Retina (tissue), 1 donor: ENCODE measurements around the gene ZNF227.
"Not testable (repeated sequence)": the region's sequence is repeated elsewhere in the genome, so short reads cannot be mapped to it uniquely, and the experiment has no call there.

Experiments used
- DNase-seq: peaks from one replicate; pipeline ENCODE4 v3.0.0-alpha.2; 2016

ZNF227 gene

DNA sequence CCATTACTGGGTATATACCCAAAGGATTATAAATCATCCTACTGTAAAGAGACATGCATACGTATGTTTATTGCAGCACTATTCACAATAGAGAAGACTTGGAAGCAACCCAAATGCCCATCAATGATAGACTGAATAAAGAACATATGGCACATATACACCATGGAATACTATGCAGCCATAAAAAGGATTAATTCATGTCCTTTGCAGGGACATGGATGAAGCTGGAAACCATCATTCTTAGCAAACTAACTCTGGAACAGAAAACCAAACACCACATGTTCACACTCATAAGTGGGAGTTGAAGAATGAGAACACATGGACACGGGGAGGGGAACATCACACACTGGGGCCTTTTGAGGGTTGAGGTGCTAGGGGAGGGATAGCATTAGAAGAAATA lies 41.1 kb downstream of the ZNF227 start:
- not testable (repeated sequence) for DNase-seq

DNA sequence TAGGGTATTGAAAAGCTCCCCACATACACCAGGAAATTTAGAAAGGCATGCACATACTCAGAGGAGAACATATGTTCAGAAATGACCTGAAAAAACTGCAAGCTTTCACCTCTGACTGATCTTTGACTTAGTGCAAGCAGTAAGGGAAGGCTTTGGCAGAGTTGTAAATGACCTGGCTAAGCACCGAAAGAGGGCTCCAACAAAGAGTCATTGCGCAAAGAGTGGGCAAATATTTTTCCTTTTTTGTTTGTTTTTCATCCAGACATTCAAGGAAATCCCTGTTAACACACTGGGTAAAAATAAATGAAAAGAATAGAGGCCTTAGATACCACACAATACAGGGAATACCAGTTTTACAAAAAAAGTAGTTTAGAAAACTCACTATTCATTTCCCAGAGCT lies 42.2 kb downstream of the ZNF227 start:
- DNase-seq, result no peak

DNA sequence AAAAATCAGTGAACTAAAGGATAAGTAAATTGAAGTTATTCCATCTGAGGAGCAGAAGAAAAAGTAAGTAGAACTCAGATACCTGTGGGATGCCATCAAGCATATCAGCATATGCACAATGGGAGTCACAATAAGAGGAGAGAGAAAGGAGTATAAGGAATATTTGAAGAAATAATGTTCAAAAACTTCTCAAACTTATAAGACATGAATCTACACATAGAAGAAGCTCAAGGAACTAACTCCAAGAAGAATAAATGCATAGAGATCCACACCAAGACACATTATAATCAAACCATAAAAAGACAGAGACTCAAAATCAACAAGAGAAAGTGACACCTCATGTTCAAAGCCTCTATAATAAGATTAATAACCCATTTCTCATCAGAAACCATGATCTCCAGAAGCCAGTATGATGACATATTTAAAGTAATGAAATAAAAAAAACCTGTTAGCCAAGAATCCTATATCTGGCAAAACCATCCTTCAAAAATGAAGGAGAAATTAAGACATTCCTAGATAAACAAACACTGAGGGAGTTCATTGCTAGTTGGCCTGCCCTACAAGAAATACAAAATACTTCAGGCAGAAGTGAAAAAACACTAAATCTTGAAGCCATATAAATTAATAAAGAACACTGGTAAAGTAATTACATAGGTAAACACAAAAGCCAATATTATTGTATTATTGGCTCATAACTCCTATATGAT lies 43.5 kb downstream of the ZNF227 start:
- DNase-seq, result no peak

DNA sequence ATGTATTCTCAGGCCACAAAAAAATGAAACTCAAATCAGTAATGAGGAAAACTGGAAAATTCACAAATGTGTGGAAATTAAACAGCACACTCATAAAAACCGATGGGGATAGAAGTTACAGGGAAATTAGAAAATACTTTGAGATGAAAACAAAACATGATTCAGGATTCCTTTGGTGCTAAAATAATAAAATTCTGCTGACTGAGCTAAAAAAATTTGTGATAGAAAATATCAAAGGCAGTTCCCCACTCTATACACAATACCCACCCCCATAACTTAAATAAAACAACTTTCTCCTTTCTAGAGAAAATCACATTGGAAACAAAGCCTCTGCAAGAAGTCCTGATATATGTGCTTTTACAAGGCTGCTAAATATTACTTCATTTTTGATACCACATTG lies 45.8 kb downstream of the ZNF227 start:
- no peak for DNase-seq

DNA sequence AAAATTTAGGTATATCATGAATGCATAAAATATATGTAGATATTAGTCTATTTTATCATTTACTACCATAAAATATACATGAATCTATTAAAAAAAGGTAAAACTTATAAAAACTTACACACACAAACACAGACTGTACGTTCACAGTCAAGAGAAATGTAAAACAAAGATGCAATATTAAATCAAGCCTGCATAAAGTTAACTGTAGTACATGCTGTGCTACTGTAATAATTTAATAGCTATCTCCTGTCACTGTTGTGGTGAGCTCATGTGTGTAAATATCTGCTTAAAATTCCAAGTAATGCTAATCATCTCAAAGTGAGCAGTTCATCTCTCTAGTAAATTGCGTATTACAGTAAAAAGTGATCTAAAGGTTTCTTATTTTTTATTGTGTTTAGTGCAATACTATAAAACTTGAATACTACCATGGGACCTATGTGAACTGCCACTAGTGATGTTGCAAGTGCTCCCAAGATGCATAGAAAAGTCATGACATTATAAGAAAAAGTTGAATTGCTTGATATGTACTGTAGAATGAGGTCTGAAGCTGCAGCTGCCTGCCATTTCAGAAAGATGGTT lies 46.6 kb downstream of the ZNF227 start:
- no peak for DNase-seq

DNA sequence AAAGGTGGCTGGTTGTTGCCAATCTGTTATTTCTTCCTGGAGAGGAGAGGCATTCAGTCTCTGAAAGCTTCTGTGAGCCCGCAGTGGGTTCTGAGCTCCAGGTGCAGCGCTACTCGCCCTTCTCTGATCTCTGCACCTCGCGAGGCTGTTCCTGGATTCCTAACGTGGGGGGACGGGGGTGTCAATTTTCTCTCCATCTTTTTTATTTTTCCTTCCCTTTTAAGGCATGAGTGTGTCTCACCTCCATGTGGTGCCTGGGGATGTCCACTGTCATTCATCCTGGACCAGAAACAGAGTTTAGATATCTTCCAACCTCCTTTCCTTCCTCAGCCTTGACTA lies 48.0 kb downstream of the ZNF227 start:
- no peak for DNase-seq

DNA sequence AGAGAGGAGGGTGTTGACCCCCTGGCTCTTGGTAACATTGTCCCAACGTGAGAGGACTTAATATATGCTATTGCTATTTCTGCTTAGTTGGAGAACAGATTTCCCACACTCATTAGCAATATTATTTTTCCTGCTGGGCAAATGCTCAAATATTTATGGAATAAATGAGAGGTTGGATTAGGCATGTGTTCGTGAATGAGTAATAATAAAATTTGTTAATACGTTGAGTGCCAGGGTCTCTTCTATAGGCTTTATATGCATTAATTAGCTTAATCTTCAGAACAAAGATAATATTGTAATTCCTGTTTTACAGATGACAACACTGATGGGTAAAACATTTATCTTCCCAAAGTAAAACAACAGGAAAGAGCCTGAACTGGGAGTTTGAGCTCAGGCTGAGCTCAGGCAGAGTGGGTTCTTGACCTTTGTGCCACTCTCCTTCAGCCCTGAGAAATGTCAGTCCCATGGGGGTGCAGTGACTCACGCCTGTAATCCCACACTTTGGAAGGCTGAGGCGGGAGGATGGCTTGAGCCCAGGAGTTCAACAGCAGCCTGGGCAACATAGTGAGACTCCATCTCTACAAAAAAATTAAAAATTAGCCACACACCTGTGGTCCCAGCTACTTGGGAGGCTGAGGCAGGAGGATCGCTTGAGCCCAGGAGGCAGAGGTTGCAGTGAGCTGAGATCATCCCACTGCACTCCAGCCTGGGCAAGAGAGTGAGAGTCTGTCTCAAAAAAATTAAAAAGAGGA lies 48.5 kb downstream of the ZNF227 start:
- DNase-seq, result no peak

GRCh38 chr19:44277331-44277730 lies 65.0 kb downstream of the ZNF227 start:
- DNase-seq, result no peak

DNA sequence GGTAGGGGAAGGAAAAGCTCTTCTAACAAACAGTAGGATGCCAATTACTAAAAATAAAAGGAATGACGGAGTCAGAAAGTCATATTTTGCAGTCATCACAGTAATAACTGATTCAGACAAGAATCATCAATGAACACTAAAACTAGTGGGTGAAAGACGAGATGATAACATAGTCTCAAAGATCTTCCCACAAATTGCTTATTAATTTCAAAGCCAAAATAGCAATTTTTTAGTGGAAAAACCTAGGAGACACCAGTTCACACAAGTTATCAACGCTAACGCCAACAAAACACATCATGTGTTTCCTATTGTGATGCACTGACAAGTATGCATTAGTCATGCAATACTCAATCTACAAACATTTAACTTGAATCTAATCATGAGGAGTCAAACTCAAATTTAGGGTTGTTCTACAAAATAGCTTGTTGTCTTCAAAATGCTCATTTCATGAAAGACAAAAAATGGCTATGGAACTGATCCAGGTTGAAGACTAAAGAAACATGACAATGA lies 65.9 kb downstream of the ZNF227 start:
- no peak for DNase-seq

- DNase-seq, result no peak
These were observed 68.6 kb downstream of the ZNF227 start for GRCh38 chr19:44280916-44281315.

DNA sequence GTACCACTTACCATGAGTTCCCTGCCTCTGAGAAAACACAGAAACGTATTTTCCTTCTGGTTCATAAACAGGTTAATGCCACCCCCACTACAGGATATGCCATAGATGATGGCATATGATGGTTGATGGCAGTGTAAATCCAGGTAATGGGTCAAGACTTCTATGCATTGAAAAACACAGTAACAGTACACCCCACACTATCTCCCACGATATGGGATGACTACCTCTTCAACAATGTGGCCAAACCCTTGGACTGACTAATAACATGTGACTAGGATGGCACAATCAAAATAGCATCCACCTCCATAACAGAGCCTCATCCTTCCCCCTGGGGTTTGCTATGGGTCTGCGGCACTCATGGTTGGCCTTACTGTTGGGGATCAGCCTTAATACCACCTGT lies 70.5 kb downstream of the ZNF227 start:
- no peak for DNase-seq

- DNase-seq, result no peak
These were observed 72.6 kb downstream of the ZNF227 start for GRCh38 chr19:44284968-44285367.
